ENCODE measurements around the gene LSAMP.
"Not testable (repeated sequence)": the region's sequence is repeated elsewhere in the genome, so short reads cannot be mapped to it uniquely, and the experiment has no call there.

Gene LSAMP

DNA sequence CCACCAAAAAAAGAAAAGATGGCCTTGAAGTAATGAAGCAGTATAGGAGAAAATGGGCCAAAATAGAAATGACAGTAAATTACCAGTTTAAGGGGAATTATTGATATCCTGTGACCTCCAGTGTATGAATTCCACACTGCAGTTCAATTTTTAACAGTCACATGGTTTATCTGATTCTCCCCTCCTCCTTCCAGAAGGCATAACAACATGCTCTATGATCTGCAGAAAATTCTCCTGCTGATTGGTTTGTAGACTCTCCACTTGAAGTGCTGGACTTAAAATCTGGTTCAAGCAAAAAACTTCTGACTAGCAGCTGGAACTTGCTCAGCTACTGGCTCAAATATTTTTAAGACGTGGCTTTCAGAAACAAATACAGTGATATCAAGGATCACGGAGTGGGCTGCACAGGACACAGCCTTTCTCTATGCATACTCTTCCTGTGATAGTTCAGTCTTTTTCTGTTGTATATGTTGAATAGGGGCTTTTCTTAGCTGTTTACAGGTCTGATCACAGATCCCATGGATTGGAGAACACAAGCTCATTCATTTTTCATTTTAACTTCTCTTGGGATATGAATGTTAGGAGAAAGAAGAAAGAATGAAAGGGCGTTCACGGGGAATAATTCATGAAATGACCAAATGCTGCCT is 211.5 kb downstream of the LSAMP start:
- DNase-seq = no peak

GRCh38 chr3:116230431-116231020 is 214.8 kb downstream of the LSAMP start:
- no peak for DNase-seq

DNA sequence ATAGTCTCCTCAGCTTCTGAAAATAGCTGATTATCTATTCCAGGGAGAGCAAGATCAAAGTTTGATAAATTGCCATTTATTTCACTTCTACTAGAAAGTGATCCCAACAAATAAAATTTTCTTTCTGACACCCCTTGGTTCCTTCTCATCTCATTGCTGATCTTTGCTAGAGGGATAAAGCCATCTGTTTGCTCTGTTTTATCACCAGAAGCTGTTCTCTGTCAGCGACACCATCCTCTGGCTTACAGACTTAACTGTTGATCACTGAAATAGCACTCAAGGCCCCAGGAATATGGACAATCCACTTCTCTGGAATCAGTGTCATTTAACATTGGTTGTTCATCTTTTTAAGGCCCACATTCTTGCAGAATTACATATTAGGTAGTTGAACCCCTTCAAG is 219.0 kb downstream of the LSAMP start:
- no peak for DNase-seq

DNA sequence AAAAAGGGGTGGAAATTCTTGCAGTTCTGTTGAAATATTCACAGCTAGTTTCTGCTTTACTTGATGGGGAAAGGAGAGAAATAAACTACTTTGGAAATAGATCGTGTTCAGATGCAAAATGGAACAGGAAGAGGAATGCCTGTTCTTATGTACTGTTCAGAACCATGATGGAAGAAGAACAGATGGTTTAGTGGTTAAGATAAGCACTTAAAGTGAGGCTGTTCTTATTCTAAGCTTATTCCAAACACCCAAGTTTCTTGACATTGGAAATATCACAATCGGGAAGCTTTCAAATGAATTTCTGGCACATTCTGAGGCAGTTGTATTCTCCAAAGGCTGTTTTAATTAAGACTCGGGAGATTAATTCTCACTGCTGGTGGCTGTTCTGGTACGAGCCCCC is 228.5 kb downstream of the LSAMP start:
- no peak for DNase-seq

- DNase-seq = no peak
Measured at GRCh38 chr3:116211901-116212300, 233.4 kb downstream of the LSAMP start.

DNA sequence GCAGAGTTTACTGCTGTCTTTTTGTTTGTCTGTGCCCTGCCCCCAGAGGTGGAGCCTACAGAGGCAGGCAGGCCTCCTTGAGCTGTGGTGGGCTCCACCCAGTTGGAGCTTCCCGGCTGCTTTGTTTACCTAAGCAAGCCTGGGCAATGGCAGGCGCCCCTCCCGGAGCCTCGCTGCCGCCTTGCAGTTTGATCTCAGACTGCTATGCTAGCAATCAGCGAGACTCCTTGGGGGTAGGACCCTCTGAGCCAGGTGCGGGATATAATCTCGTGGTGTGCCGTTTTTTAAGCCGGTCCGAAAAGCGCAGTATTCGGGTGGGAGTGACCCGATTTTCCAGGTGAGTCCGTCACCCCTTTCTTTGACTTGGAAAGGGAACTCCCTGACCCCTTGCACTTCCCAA is 236.5 kb downstream of the LSAMP start:
- not testable (repeated sequence) for DNase-seq

DNA sequence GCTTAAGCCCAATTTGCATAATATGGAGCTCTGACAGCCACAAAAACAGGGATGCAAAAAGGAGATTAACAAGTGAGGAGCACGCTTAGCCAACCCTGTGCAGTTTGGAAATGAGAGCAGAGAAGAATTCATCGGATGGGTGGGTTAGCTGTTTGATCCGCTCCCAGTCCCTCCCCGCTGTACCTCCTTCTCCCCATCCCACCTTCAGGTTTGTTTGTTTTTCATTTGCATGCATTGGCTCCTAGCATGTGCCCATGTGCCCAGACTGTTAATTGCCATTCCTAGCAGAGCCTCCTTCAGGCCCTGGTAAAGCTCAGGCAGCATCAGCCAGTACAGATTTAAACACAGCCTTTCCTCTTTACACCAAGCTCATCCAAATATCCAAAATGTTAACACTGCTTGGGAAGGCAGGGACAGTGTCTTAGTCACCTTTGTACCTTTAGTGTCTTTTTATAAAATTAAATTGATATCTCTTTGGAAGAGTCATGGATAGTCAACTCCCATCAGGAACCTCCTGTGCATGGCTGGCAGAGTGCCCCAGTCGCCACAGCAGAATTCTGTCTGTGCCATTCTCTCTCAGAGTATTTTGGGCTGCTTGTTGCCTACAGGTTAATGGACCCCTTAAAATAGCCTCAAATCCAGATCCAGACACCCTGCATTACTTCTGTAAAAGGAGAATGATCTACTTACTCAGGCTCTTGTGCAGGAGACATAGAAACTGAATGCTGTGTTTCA is 244.2 kb downstream of the LSAMP start:
- DNase-seq = no peak

GRCh38 chr3:116199063-116199462 is 246.2 kb downstream of the LSAMP start:
- DNase-seq = no peak

DNA sequence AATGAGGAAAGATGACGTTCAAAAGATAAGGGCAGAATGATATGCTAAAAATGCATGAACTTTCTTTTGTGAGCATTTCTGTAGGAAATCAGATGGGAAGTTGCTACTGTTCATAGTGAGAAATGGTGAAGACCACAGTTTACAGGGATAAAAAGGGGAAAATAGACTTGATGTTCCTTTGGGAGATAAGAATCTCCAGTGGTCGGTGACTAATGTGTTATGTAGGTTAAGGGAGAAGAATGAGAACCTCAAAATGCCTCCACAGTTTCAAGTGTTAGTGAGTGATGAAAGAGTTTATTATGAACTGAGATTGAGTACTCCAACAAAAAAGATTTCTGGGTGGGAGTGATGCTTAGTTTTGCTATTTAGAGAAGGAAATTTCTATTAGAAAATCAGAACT is 247.2 kb downstream of the LSAMP start:
- no peak for DNase-seq

DNA sequence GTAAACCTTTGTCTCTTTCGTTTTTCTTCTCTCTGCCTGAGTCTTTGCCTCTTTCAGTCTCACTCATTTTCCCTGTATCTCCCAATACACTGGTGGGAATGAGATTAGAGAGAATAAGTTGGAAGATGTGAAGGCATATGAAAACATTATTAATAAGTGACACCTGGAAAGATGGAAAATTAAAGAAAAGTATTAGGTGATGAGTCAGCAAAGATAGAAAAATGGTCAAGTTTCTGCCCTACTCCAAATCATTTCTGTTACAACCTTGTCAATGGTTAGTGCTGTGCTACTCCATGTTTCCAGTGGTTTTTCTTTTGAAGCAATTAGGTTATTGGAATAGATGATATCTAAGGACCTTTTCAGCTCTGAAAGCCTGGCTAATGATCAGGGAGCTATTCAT is 252.8 kb downstream of the LSAMP start:
- DNase-seq = no peak

- no peak for DNase-seq
Measured at GRCh38 chr3:116191409-116191808, 253.9 kb downstream of the LSAMP start.

DNA sequence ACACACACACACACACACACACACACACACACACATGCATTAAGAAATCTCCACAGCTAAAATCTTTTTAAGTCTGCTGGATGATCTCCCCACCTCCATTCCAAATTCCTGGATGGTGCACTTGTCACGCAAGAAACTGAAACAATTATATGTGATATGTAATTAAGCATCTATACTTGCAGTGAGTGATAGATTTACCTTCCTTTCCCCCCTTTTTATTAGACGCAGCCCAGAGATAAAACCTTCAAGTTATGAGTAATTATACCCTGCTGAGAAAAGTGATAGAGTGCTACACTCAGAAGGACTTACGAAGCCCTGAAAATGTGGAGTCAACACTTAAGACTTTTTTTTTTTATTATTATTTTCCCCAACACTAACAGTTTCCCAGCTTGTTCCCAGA is 255.2 kb downstream of the LSAMP start:
- no peak for DNase-seq

DNA sequence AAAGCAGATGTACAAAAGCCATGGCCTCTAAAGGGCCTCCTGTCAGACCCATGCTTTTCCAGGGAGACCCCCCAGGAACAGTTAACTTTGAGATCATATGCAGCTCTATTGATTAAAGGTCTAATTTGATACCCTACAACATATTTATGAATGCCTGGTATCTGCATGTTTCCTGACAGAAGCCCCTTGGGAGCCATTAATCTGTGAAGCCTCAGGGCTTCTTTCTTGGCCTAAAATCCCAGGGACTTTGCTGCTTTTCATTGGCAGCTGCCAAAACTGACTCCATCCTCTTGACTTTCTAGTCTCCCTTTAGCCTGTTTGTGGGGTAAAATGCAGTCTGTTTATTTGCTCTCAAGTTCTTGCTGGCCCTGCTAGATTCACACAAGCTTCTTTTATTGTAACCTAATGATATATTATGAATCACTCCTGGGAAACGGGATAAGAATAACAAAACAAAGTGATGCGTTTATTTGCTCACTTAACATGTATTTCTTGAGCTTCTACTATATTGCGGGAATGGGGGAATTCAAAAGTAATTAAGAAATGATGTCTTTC is 257.0 kb downstream of the LSAMP start:
- no peak for DNase-seq

DNA sequence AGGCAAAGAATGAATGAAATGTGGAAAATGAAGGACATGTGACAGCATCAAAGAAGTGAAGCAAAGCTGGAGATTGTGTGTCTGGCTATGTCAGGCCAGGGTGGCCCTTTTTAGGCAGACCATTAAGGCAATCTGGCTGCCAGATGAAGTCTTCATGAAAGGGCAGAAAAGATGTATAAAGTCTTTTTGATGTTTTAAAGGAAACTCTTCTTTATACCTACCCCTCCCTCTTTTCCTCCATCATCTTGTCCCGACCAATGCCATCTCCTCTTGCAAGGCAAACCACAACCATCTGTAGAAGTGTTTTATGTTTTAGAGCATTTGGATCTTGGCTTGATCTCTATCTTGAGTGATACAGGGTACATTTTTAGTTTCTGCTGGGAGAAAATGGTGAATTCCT is 259.2 kb downstream of the LSAMP start:
- DNase-seq = no peak

DNA sequence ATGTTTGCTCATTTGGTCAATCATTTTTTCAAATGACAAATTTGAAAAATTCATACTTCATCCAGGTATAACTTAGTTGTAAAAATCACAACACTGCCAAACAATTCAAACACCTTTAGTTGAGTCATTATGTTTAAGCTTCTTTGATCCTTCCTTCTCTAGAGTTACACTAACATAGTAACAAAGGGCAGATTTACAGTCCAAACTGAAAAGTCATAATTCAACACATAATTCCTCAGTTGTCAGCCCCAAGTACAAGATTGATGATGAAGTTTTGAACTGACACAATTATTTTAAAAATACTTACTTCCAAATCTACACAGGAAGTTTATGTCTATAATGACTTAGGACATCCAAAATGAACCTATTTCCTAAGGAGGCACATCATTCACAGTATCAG is 264.1 kb downstream of the LSAMP start:
- no peak for DNase-seq

- DNase-seq = no peak
Measured at GRCh38 chr3:116179091-116179490, 266.2 kb downstream of the LSAMP start.

GRCh38 chr3:116176974-116177555 is 268.2 kb downstream of the LSAMP start:
- DNase-seq = no peak

DNA sequence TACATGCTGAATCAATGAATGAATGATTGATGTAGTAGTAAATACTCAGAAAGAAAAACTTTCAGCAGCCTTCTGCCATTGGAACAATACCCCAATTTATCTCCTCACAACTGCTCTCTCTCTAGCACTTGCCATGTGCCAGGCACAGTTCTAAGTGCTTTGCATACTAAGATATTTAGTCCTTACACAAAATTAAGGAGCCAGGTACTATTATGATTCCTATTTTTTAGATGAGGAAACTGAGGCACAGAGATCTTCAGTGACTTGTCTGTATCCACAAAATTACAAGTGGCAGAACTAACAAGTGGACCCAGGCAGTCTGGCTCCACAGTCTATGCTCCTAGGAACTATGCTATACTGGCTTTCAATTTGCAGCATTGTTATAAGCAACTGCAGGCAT is 279.2 kb downstream of the LSAMP start:
- no peak for DNase-seq

DNA sequence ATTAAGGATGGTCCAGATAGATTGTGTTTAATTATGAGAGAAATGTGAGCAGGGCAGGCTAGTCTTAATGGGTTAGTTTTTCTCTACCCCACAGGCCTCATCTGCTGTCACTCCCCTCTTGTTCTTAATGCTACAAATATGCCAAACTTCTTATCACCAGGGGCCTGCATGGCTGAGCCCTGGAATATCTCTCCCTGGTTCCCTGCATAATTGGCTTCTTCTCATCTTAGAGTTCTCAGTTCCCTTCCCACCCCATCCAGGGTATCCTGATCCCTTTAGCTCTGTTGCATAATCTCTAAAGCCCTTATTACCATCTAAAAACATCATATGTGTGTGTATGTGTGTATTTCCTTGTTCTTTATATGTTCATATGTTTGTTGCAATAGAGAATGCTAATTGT is 279.6 kb downstream of the LSAMP start:
- DNase-seq = no peak

GRCh38 chr3:116165135-116165534 is 280.2 kb downstream of the LSAMP start:
- DNase-seq = no peak

- DNase-seq = no peak
Measured at GRCh38 chr3:116164039-116164438, 281.2 kb downstream of the LSAMP start.

DNA sequence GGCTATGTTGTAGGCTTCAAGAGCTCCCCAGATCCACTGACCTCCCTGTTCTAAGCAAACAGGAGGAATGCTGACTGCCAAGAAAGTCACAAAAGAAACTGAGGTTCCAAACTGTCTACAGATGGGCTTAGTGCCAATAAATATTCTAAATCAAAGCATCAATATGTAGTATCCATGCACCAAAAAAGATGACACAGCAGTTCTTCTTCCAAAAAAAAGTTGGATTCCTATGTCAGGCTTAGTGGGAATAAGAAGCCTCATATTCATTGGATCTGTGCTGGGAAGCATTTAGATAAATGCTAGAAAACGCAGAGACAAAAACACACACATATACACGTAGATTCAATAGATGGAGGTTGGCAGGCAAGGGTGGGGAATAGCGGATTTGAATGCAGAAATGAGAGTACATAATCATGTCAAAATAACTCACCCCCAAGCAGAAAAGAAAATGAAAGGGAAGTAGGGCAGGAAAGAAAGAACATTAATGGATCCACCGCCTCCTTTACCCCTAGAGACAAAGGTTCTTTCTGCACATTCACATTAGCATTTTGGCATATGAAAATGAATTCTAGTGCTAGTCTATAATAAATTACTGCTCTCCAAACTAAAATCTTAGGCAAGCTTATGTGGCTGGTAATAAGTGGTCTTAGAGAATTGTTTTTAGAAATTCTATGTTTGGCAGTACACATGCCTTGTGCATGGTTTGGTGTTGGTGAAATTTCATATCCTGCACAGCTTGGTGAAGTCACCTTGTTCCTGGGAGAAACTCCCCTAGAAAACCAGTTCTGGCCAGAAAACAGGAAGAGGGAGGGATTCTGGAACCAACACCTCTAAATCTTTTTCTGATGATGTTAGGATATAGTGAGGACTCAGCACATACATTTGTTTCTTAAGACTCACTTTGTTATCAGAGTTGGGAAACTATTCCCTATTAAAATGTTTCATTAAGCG is 283.4 kb downstream of the LSAMP start:
- no peak for DNase-seq

GRCh38 chr3:116160594-116160993 is 284.7 kb downstream of the LSAMP start:
- no peak for DNase-seq
